Endodermal cell (in vitro differentiated cells): Measurements from ENCODE around the gene ZNF593. TPM values are rescaled to one million over a fixed set of nuclear protein-coding genes. Genes with fewer than 3 reads are reported as not detected.

Experiments
- DNase-seq: peaks from one replicate; pipeline ENCODE4 v3.0.0-alpha.2; 2017
- H3K27ac ChIP-seq: 2 replicates; pipeline ENCODE4 v1.5.1; 2013; ENCODE audit warnings: mild to moderate bottlenecking, low read depth, low read length, moderate library complexity
- H3K27me3 ChIP-seq: 2 replicates; pipeline ENCODE4 v1.6.1; 2013; ENCODE audit warnings: mild to moderate bottlenecking, low read length, moderate library complexity; ENCODE audit not compliant: insufficient read depth, control insufficient read depth, poor library complexity, severe bottlenecking
- H3K36me3 ChIP-seq: 2 replicates; pipeline ENCODE4 v1.7.0; 2013; ENCODE audit warnings: mild to moderate bottlenecking, low read length, moderate library complexity; ENCODE audit not compliant: control insufficient read depth, insufficient read depth
- H3K4me1 ChIP-seq: one replicate; pipeline ENCODE4 v1.7.0; 2013; ENCODE audit warnings: low read length; ENCODE audit not compliant: control insufficient read depth, insufficient read depth
- H3K4me3 ChIP-seq: 2 replicates; pipeline ENCODE4 v1.5.1; 2013; ENCODE audit warnings: mild to moderate bottlenecking, low read length, moderate library complexity
- H3K9ac ChIP-seq: 2 replicates; pipeline ENCODE4 v1.6.1; 2013; ENCODE audit warnings: mild to moderate bottlenecking, low read length, moderate library complexity; ENCODE audit not compliant: poor library complexity, severe bottlenecking; ENCODE audit errors: extremely low read depth
- H3K9me3 ChIP-seq: 2 replicates; pipeline ENCODE4 v1.6.1; 2013; ENCODE audit warnings: mild to moderate bottlenecking, low read length, moderate library complexity; ENCODE audit not compliant: control insufficient read depth
- H3K27ac Mint-ChIP-seq: 2 replicates; pipeline ENCODE4 v1.8.0; 2020; ENCODE audit warnings: mixed read lengths
- H3K27me3 Mint-ChIP-seq: 2 replicates; pipeline ENCODE4 v1.8.0; 2021; ENCODE audit warnings: mild to moderate bottlenecking, mixed read lengths; ENCODE audit not compliant: insufficient read depth
- H3K36me3 Mint-ChIP-seq: 2 replicates; pipeline ENCODE4 v1.8.0; 2020; ENCODE audit warnings: low read depth, mixed read lengths
- H3K4me1 Mint-ChIP-seq: 2 replicates; pipeline ENCODE4 v1.8.0; 2020; ENCODE audit warnings: mixed read lengths
- H3K4me3 Mint-ChIP-seq: 2 replicates; pipeline ENCODE4 v1.8.0; 2020; ENCODE audit warnings: mild to moderate bottlenecking, moderate library complexity, mixed read lengths
- H3K9me3 Mint-ChIP-seq: 2 replicates; pipeline ENCODE4 v1.8.0; 2020; ENCODE audit warnings: mild to moderate bottlenecking, mixed read lengths
- WGBS, 2 experiments: methylation state at CpG; one replicate each; pipeline versions ENCODE4 v1.1.5 to v1.1.7; 2013; ENCODE audit warnings: missing lambda C conversion rate in 2 of 2, mixed read lengths in 1 of 2; ENCODE audit not compliant: insufficient coverage in 1 of 2, insufficient read length in 1 of 2; 5-methylcytosine and 5-hydroxymethylcytosine counted together
- long read RNA-seq, 4 experiments: library from polyadenylated mRNA in 2 of 4; library from RNA in 1 of 4; library from capped mRNA in 1 of 4; stranded (forward) in 3 of 4; unstranded in 1 of 4; transcript quantifications; one replicate each; pipeline ENCODE4 v2.0.0, GENCODE V29; 2020 to 2021; ENCODE audit warnings: inconsistent platforms in 1 of 4
- polyA plus RNA-seq, 2 experiments: library from polyadenylated mRNA; stranded (reverse); fragments of 50-300 nt; gene quantifications; one replicate each; pipeline ENCODE4 v1.2.3, GENCODE V29; 2013
- total RNA-seq, 2 donors: library from RNA; stranded (reverse); fragmentation: NEBNext Ultra II Directional in 1 of 2; extraction: Animal tissue kit (Norgen Biotek cat#: 25700) in 1 of 2; gene quantifications; 2 replicates in 1 of 2; 3 replicates in 1 of 2; pipeline ENCODE4 v1.2.1, GENCODE V29; 2021
- TF ChIP-seq, protein P1 (sequence below): fragments of 200-600 bp; sonication (generic); conservative IDR thresholded peaks from 2 replicates; pipeline ENCODE4 v1.5.0; 2021; ENCODE audit warnings: antibody characterized with exemption, mild to moderate bottlenecking

Gene ZNF593
- 10 to 100 TPM; 31.4 to 33.7 TPM for total RNA-seq
- 30.4 TPM for polyA plus RNA-seq (2013, experiment 1 of 2)
- polyA plus RNA-seq (2013, experiment 2 of 2) = 26.1 TPM
- long read RNA-seq, experiment 1, transcript ZNF593-202 (3 exons, 675 nt) = major isoform, 16 of 18 reads
- long read RNA-seq, experiment 1, partial matches to known transcripts = 0 of 18 reads
- long read RNA-seq, experiment 1, other reads (novel, unspliced or antisense) = 1 of 18 reads
- long read RNA-seq, experiment 2, transcript ZNF593-202 (3 exons, 675 nt) = major isoform, 12 of 12 reads
- long read RNA-seq, experiment 2, partial matches to known transcripts = 0 of 12 reads
- long read RNA-seq, experiment 2, other reads (novel, unspliced or antisense) = 0 of 12 reads
- long read RNA-seq, experiment 3, transcript ZNF593-202 (3 exons, 675 nt) = major isoform, 15 of 21 reads
- long read RNA-seq, experiment 3, partial matches to known transcripts = 1 of 21 reads
- long read RNA-seq, experiment 3, other reads (novel, unspliced or antisense) = 4 of 21 reads
- long read RNA-seq, experiment 4, partial matches to known transcripts = 0 of 1 reads
- long read RNA-seq, experiment 4, other reads (novel, unspliced or antisense) = 1 of 1 reads

DNA sequence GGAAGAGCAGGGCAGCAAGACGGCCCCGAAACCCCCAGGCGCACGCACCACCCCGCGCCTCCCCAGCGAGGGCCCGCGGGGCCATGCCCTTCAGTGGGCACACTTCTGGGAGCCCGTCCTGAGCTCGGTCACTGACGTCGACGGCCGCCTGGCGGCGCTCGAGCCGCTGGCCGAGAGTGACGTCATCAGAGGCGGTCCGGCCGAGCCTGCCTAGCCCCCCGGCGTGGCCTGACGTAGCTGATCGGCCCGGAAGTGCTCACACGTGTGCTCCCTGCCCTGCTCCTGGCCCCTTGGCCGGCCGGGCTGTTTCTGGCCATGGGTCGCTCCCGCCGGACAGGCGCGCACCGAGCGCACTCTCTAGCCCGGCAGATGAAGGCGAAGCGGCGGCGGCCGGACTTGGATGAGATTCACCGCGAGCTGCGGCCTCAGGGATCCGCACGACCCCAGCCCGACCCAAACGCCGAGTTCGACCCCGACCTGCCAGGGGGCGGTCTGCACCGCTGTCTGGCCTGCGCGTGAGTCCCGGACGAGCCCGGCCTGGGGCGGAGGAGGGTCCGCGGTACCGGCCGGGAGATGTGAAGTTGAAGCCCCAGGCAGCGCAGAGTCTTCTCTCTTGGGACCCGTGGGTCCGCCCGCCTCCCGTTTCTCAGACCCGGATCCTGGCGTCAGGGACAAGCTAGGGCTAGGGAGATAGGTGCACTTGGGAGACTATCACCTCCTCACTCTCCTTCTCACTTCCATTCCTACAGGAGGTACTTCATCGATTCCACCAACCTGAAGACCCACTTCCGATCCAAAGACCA, at the start of gene ZNF593:
Gene ZNF593, plus strand, starts transcription at position 240 of the 803 bp plus-strand sequence. Its CDS starts 76 bp downstream, at position 316.
- TF ChIP-seq, protein P1, sequence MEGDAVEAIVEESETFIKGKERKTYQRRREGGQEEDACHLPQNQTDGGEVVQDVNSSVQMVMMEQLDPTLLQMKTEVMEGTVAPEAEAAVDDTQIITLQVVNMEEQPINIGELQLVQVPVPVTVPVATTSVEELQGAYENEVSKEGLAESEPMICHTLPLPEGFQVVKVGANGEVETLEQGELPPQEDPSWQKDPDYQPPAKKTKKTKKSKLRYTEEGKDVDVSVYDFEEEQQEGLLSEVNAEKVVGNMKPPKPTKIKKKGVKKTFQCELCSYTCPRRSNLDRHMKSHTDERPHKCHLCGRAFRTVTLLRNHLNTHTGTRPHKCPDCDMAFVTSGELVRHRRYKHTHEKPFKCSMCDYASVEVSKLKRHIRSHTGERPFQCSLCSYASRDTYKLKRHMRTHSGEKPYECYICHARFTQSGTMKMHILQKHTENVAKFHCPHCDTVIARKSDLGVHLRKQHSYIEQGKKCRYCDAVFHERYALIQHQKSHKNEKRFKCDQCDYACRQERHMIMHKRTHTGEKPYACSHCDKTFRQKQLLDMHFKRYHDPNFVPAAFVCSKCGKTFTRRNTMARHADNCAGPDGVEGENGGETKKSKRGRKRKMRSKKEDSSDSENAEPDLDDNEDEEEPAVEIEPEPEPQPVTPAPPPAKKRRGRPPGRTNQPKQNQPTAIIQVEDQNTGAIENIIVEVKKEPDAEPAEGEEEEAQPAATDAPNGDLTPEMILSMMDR = peak; percentile 95
- DNase-seq = peak; percentile 96
- peak within 1 kb of the TSS; percentile 91 for H3K4me3 ChIP-seq
- no peaks in the 10 kb centered on the region for H3K9me3 Mint-ChIP-seq
- peak within 1 kb of the TSS; percentile 80 for H3K4me3 Mint-ChIP-seq
- peaks cover 28% of the 10 kb centered on the region for H3K4me1 Mint-ChIP-seq
- no peaks in the 10 kb centered on the region for H3K27me3 ChIP-seq
- H3K27ac ChIP-seq = peak within 1 kb of the TSS; percentile 79
- H3K9ac ChIP-seq = peak within 1 kb of the TSS; percentile 79
- H3K36me3 ChIP-seq = no peaks in the 10 kb centered on the region
- H3K27ac Mint-ChIP-seq = peak within 1 kb of the TSS; percentile 91
- WGBS, 2 experiments = 0 to 2% methylated on average over 38 to 75 of the region's 76 CpGs
- H3K36me3 Mint-ChIP-seq = peaks cover 4% of the 10 kb centered on the region
- H3K4me1 ChIP-seq = peaks cover 15% of the 10 kb centered on the region
- peaks cover 29% of the 10 kb centered on the region for H3K27me3 Mint-ChIP-seq
- no peaks in the 10 kb centered on the region for H3K9me3 ChIP-seq

DNA sequence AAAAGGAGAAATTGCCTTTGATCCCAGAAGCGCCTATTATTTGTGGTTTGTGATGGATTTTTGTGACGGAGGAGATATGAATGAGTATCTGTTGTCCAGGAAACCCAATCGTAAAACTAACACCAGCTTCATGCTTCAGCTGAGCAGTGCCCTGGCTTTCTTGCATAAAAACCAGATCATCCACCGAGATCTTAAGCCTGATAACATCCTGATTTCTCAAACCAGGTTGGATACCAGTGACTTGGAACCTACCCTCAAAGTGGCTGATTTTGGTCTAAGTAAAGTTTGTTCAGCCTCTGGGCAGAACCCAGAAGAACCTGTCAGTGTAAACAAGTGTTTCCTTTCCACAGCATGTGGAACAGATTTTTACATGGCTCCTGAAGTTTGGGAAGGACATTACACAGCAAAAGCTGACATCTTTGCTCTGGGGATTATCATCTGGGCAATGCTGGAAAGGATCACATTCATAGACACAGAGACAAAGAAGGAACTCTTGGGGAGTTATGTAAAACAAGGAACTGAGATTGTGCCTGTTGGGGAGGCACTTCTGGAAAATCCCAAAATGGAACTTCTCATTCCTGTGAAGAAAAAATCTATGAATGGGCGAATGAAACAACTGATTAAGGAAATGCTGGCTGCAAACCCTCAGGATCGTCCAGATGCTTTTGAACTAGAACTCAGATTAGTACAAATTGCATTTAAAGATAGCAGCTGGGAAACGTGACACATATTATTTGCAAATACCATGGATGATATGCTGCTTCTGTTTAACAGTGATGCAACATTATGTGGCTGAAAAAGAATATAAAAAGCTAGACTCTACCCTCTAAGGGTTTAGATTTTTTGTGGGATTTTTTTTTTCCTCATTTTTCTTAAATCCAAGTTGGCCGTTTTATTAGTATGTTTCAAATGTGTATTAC, 47.6 kb upstream of the ZNF593 start:
- Mint-ChIP-seq H3K27me3 (no peaks in the 10 kb centered on the region), H3K4me3 (no peak overlapping the region), H3K4me1 (peaks cover 12% of the 10 kb centered on the region), H3K9me3 (no peaks in the 10 kb centered on the region), H3K27ac (no peak overlapping the region), H3K36me3 (peaks cover 31% of the 10 kb centered on the region)
- DNase-seq = no peak
- H3K4me1 ChIP-seq = no peaks in the 10 kb centered on the region
- TF ChIP-seq, protein P1 = no peak
- WGBS, 2 experiments = 91 to 93% methylated on average over 5 to 8 of the region's 8 CpGs
- no peaks in the 10 kb centered on the region for H3K27me3 ChIP-seq
- no peak overlapping the region for H3K27ac ChIP-seq
- no peak overlapping the region for H3K4me3 ChIP-seq
- no peak overlapping the region for H3K9ac ChIP-seq
- no peaks in the 10 kb centered on the region for H3K9me3 ChIP-seq
- peaks cover 21% of the 10 kb centered on the region for H3K36me3 ChIP-seq
